SK-N-SH (cell line): ENCODE data around the gene C16orf96. TPM values are rescaled to one million over a fixed set of nuclear protein-coding genes. Genes with fewer than 3 reads are reported as not detected.

ENCODE experiments used
- CTCF ChIA-PET: fragments of 300-600, 350-600 bp; formaldehyde crosslinking; extraction: SDS; loops from one replicate; lab custom pipeline; 2021; lab: Yijun Ruan, JAX
- POLR2A ChIA-PET: fragments of 350-600 bp; sonication (Branson Sonifier 250); formaldehyde crosslinking; extraction: SDS; loops from one replicate; lab custom pipeline; 2020; ENCODE audit warnings: antibody characterized with exemption, inconsistent platforms; lab: Yijun Ruan, JAX
- DNase-seq: peaks from one replicate; pipeline ENCODE4 v3.0.0; 2012
- H2AFZ ChIP-seq: fragments of 200-600 bp; sonication (generic); 2 replicates; pipeline ENCODE4 v1.8.1; 2016; ENCODE audit warnings: antibody characterized with exemption, mild to moderate bottlenecking, low read depth
- H3F3A ChIP-seq: fragments of 200-600 bp; sonication (generic); replicated peaks from 2 replicates; pipeline ENCODE3; 2016; ENCODE audit warnings: antibody characterized with exemption, mild to moderate bottlenecking; ENCODE audit not compliant: insufficient read depth
- H3K27ac ChIP-seq, 2 experiments: fragments of 200-500 bp in 1 of 2; fragments of 200-600 bp in 1 of 2; sonication (Bioruptor generic) in 1 of 2; sonication (generic), shearing (Covaris generic) in 1 of 2; 2 replicates each; pipeline versions ENCODE4 v1.5.1 to v1.6.1; 2014 to 2016; ENCODE audit warnings: low read depth in 2 of 2, inconsistent platforms in 1 of 2, low read length in 1 of 2, mild to moderate bottlenecking in 1 of 2, mixed read lengths in 1 of 2
- H3K27me3 ChIP-seq: fragments of 200-600 bp; sonication (generic), shearing (Covaris generic); 2 replicates; pipeline ENCODE4 v1.6.1; 2016; ENCODE audit warnings: mixed run types; ENCODE audit not compliant: insufficient read depth
- H3K36me3 ChIP-seq, 2 experiments: fragments of 200-500 bp in 1 of 2; fragments of 200-600 bp in 1 of 2; sonication (Bioruptor generic) in 1 of 2; sonication (generic) in 1 of 2; replicated peaks in 1 of 2; 2 replicates each; pipeline versions ENCODE3 to v1.5.1; 2014 to 2016; ENCODE audit warnings: low read length in 1 of 2, mild to moderate bottlenecking in 1 of 2; ENCODE audit not compliant: insufficient read depth in 2 of 2, control insufficient read depth in 1 of 2
- H3K4me1 ChIP-seq, 2 experiments: fragments of 200-500 bp in 1 of 2; fragments of 200-600 bp in 1 of 2; sonication (Bioruptor generic) in 1 of 2; sonication (generic), shearing (Covaris generic) in 1 of 2; 2 replicates each; pipeline versions ENCODE4 v1.5.1 to v1.6.1; 2014 to 2016; ENCODE audit warnings: low read depth in 1 of 2, low read length in 1 of 2, mixed run types in 1 of 2; ENCODE audit not compliant: insufficient read depth in 2 of 2, control insufficient read depth in 1 of 2
- H3K4me2 ChIP-seq: fragments of 200-600 bp; sonication (generic), shearing (Covaris generic); 2 replicates; pipeline ENCODE4 v1.6.1; 2017; ENCODE audit warnings: mixed run types
- H3K4me3 ChIP-seq, 2 experiments: fragments of 200-500 bp in 1 of 2; fragments of 200-600 bp in 1 of 2; sonication (Bioruptor generic) in 1 of 2; sonication (generic), shearing (Covaris generic) in 1 of 2; 2 replicates each; pipeline versions ENCODE4 v1.5.1 to v1.8.1; 2014 to 2016; ENCODE audit warnings: low read depth in 2 of 2, inconsistent platforms in 1 of 2, low read length in 1 of 2, mild to moderate bottlenecking in 1 of 2, mixed read lengths in 1 of 2, moderate library complexity in 1 of 2
- H3K79me2 ChIP-seq: fragments of 200-600 bp; sonication (generic); 2 replicates; pipeline ENCODE4 v1.8.1; 2017; ENCODE audit warnings: mild to moderate bottlenecking; ENCODE audit not compliant: insufficient read depth
- H3K9ac ChIP-seq: fragments of 200-600 bp; sonication (generic); 2 replicates; pipeline ENCODE4 v1.6.1; 2017; ENCODE audit warnings: mixed run types
- H3K9me2 ChIP-seq: fragments of 200-600 bp; sonication (generic); 2 replicates; pipeline ENCODE4 v1.6.1; 2017; ENCODE audit warnings: mixed run types
- H3K9me3 ChIP-seq: fragments of 200-600 bp; sonication (generic); 2 replicates; pipeline ENCODE4 v1.6.1; 2017; ENCODE audit warnings: mixed run types, mild to moderate bottlenecking, moderate library complexity
- H4K20me1 ChIP-seq: fragments of 200-600 bp; sonication (generic); 2 replicates; pipeline ENCODE4 v1.6.1; 2017; ENCODE audit warnings: mild to moderate bottlenecking, mixed run types; ENCODE audit not compliant: insufficient read depth
- CTCF ChIP-seq: fragments of 200-600 bp; sonication (generic); IDR thresholded peaks from 2 replicates; pipeline ENCODE4 v1.6.1; 2017; ENCODE audit warnings: antibody characterized with exemption, mild to moderate bottlenecking, moderate library complexity
- FOSL2 ChIP-seq: IDR thresholded peaks from 2 replicates; pipeline ENCODE4 v1.4.0; 2012; ENCODE audit warnings: low read depth, mild to moderate bottlenecking, moderate library complexity, borderline replicate concordance
- MAX ChIP-seq: IDR thresholded peaks from 2 replicates; pipeline ENCODE4 v1.4.0; 2012; ENCODE audit warnings: low read depth
- MXI1 ChIP-seq: IDR thresholded peaks from 2 replicates; pipeline ENCODE4 v1.6.1; 2012; ENCODE audit warnings: mild to moderate bottlenecking, low read depth, low read length, improper control_type of control experiment
- POLR2AphosphoS5 ChIP-seq: IDR thresholded peaks from 2 replicates; pipeline ENCODE4 v1.6.1; 2012; ENCODE audit warnings: low read depth, low read length
- RCOR1 ChIP-seq: fragments of 150-350 bp; IDR thresholded peaks from 2 replicates; pipeline ENCODE4 v1.6.1; 2017; ENCODE audit warnings: antibody characterized with exemption, low read length
- REST ChIP-seq: IDR thresholded peaks from 2 replicates; pipeline ENCODE4 v1.6.1; 2012; ENCODE audit warnings: mild to moderate bottlenecking, low read depth, low read length, moderate library complexity
- RFX5 ChIP-seq: IDR thresholded peaks from 2 replicates; pipeline ENCODE4 v1.6.1; 2012; ENCODE audit warnings: mild to moderate bottlenecking, improper control_type of control experiment, low read length
- SIN3A ChIP-seq: IDR thresholded peaks from 2 replicates; pipeline ENCODE4 v1.6.1; 2012; ENCODE audit warnings: low read depth, mild to moderate bottlenecking, low read length, moderate library complexity, borderline replicate concordance
- TAF1 ChIP-seq: IDR thresholded peaks from 2 replicates; pipeline ENCODE4 v1.6.1; 2012; ENCODE audit warnings: low read depth, mild to moderate bottlenecking, low read length, moderate library complexity, borderline replicate concordance
- TCF12 ChIP-seq: IDR thresholded peaks from 2 replicates; pipeline ENCODE4 v1.4.0; 2012
- USF1 ChIP-seq: IDR thresholded peaks from 2 replicates; pipeline ENCODE4 v1.4.0; 2012; ENCODE audit warnings: low read depth, borderline replicate concordance
- USF2 ChIP-seq: fragments of 150-350 bp; IDR thresholded peaks from 2 replicates; pipeline ENCODE4 v1.6.1; 2017; ENCODE audit warnings: antibody characterized with exemption, low read length, low read depth, borderline replicate concordance
- YY1 ChIP-seq: IDR thresholded peaks from 2 replicates; pipeline ENCODE4 v1.4.0; 2012; ENCODE audit warnings: low read depth, mild to moderate bottlenecking
- WGBS: methylation state at CpG from one replicate; pipeline ENCODE4 v1.1.6; 2017; ENCODE audit warnings: low lambda C conversion rate; 5-methylcytosine and 5-hydroxymethylcytosine counted together
- polyA plus RNA-seq, 3 experiments: library from polyadenylated mRNA; depleted of rRNA; stranded (reverse); fragments of >200 nt; gene quantifications; 2 replicates each; pipeline ENCODE4 v1.2.3, GENCODE V29; 2012

Gene C16orf96
- polyA plus RNA-seq, 1 of the 3 experiments (the other 2 are of a cell fraction): 0.05 TPM

- TF ChIP-seq REST: no peak
- TF ChIP-seq RCOR1: no peak
- no peak for TF ChIP-seq TCF12
- no peak for TF ChIP-seq CTCF
- TF ChIP-seq USF2: no peak
Measured at GRCh38 chr16:4612977-4613635, 57.0 kb downstream of the C16orf96 start (continued).

GRCh38 chr16:4613636-4614570 lies 57.8 kb downstream of the C16orf96 start:
- Histone ChIP-seq H3F3A (peaks cover 13% of the 10 kb centered on the region), H3K79me2 (peaks cover 55% of the 10 kb centered on the region), H3K27me3 (no peaks in the 10 kb centered on the region), H3K36me3 (peaks cover 0 to 7% of the 10 kb centered on the region in 2 experiments), H3K9me2 (no peaks in the 10 kb centered on the region), H3K4me2 (peak overlapping the region; percentile 88), H3K9me3 (no peaks in the 10 kb centered on the region), H3K4me1 (peaks cover 13 to 38% of the 10 kb centered on the region in 2 experiments; a peak in 3 of 4 replicates), H4K20me1 (peaks cover 36% of the 10 kb centered on the region), H3K4me3 (peak overlapping the region; percentile 83 to 94), H2AFZ (no peak overlapping the region), H3K27ac (peak overlapping the region; percentile 78 to 84; a peak in 3 of 4 replicates), H3K9ac (peak overlapping the region; percentile 80)
- CTCF ChIA-PET: interaction anchor here (1.5 to 2.1 kb wide), 4 partner anchors 10 to 65 kb away, joined by 4 to 10 read pairs (median 6); partner anchors contain the start of gene MGRN1
- 2% methylated on average over 19 of the region's 92 CpGs for WGBS
- POLR2A ChIA-PET: no interaction called here
- DNase-seq: peak; percentile 79
- no peak for TF ChIP-seq USF1
- TF ChIP-seq MAX: peak; percentile 82
- TF ChIP-seq FOSL2: no peak
- no peak for TF ChIP-seq POLR2AphosphoS5
- TF ChIP-seq YY1: no peak
- TF ChIP-seq SIN3A: 0 out of 2 replicates have a peak, but pooled peaks have one; percentile 40
- no peak for TF ChIP-seq RFX5
- no peak for TF ChIP-seq TAF1
- peak; percentile 84 for TF ChIP-seq MXI1
- TF ChIP-seq RCOR1: no peak
